AG08395 (cell line): ENCODE measurements around the gene HECTD4.

ENCODE experiments used
- DNase-seq: peaks from one replicate; pipeline ENCODE4 v3.0.0; 2012; ENCODE audit warnings: mixed read lengths, low spot score

HECTD4 gene

DNA sequence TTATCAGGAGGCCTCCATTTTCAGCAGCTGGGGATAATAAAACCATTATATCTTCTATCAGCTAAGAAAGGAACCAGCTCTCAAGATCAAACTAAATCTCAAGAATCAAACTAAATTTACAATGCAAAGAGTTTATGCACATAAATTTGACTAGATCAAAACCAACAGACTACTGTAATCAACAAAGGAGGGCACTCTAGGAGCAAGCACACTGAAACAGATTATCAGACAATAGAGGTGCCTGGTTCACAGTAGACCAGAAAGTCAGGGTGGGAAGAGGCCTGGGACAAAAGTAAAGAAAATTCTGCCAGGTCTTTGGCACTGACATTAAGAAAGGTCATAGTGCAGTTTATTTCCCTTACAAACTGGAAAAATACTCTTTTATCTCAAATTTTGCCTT, 61.0 kb downstream of the HECTD4 start:
- DNase-seq, result no peak

- DNase-seq, result no peak
Observed at GRCh38 chr12:112319395-112319794, 62.8 kb downstream of the HECTD4 start.

- DNase-seq, result no peak
Observed at GRCh38 chr12:112317481-112317880, 64.8 kb downstream of the HECTD4 start.

DNA sequence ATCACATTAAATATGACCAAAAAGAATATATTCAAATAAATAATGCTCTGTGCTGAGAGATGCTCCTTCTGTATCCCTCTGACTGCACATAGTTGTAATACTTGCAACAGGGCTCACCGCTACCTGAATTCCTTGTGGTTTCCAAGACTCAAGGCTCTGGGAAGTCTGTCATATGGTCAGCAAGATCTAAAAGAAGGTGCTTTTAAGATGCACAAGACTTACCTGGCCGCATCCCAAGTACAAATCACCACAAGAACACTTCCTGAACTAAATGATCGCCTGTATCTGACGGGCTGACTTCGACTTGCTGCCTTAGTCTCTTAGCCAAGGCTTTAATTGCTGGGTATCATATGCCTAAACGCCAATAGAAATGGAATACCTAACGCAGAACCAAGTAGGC, 67.2 kb downstream of the HECTD4 start:
- DNase-seq, result no peak

GRCh38 chr12:112309797-112310196, 72.4 kb downstream of the HECTD4 start:
- no peak for DNase-seq

DNA sequence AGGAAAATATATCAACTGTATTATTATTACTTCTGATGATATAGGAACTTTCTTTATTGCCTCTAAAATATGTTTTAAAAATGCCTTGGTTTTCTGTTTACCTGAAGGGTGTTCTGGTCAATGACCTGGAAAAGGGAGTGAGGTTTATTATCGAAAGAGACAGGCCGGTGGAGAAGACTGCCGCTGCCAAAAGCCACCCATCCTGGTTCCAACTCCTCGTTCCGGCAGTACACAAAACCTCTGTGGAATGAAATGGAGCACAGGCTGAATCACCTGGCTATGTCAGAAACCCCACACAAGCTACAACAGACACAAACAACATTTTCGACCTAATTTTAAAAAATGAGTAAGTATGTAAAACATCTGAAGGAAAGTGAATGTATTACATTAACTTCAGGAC, 73.6 kb downstream of the HECTD4 start:
- no peak for DNase-seq

DNA sequence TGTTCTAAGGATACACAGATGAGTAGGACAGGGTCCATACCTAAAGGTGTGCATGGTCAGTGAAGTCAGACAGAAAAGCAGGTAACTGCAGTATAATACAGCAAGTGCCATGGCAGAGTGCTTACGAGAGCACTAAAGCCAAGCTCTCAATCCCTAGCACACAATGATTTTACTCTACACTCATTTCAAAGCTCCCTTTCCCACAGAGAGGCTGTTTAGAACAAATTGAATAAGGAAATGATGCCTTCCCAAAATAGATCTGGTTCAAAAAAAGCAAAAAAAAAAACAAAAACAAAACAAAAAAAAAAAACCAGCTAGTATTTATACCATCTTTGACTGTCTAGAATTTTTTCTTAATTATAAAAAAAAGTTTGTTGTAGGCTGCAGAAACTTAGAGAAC, 74.1 kb downstream of the HECTD4 start:
- no peak for DNase-seq

DNA sequence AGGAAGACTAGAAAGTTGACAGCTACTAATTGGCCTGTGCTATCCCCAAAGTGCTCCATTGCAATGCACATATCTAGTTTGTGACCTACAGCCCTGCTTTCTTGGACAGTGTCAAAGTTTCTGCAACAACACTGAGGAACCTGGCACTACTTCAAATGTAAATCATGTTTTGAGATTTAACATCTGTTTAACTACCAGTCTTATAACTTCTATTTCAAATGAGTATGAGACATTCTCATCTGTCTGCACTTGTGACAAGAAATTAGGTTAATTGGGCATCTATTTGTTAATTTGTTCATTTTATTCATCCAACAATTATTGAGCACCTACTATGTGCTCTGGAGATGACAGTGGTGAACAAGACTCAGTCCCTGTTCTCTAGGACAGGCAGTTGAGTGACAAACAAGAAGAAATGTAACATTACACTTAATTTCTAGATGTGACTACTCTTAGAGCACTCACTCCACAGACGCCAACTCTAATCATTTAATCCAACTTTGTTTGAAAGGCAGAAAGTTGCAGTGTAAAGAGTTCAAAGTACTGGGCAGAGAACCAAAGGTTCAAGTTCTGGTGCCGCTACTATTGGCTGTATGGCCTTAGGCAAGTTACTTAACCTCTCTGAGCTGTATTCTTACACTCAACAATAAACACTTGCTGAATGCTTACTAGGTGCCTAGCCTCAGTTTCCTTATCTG, 74.8 kb downstream of the HECTD4 start:
- no peak for DNase-seq

DNA sequence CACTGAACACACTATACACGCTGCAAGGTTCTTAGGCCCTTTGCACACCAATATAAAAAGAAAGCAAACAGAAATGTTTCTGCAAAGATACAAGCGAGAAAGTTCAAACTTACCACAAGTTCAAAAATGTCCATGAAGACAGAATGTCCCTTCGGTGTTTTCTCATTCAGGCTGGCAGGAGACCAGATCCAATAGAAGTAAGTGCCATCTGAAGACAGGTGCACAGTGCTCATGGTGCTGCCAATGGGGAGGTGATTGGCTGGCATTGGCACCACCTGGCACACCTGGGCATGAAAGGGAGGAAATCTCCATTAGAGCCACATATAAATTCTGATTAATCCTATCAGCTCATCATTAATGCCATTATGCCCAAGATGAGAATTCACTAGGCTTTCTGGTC, 76.3 kb downstream of the HECTD4 start:
- no peak for DNase-seq

DNA sequence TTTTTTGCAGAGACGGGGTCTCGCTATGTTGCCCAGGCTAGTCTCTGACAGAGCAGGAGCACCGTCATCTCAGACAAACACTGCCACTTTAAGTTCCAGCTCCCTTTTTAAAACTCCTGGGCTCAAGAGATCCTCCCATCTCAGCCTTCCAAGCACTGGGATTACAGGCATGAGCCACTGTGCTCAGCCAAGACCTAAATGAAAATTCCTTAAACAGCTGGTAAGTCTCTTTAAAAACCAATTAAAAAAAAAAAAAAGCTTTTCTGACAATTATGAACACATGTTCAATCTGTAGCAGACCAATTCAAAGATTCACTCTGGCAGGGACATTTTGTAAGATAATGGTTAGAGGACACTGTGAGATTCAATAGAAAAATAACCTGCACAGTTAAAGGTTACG, 77.8 kb downstream of the HECTD4 start:
- DNase-seq, result no peak

- DNase-seq, result no peak
Observed at GRCh38 chr12:112303799-112304198, 78.4 kb downstream of the HECTD4 start.

- DNase-seq, result peak; percentile 46
Observed at GRCh38 chr12:112303004-112303403, 79.2 kb downstream of the HECTD4 start.

DNA sequence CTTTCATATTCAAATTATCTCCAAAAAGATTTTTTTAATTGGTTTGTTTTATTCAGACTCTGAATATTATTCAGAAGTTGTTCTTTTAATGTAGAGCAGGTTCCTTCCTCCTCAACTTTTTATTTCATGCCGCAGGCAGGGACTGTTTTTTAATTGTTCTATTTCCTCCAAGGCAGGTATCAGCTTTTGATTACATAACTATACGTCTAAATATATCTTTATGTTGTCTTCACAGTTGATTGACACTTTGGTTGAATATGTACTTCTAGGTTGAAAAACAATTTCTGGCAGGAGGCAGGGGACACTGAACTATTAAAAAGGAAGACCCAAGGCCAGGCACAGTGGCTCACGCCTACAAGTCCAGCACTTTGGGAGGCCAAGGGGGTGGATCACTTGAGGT, 82.5 kb downstream of the HECTD4 start:
- DNase-seq, result no peak

DNA sequence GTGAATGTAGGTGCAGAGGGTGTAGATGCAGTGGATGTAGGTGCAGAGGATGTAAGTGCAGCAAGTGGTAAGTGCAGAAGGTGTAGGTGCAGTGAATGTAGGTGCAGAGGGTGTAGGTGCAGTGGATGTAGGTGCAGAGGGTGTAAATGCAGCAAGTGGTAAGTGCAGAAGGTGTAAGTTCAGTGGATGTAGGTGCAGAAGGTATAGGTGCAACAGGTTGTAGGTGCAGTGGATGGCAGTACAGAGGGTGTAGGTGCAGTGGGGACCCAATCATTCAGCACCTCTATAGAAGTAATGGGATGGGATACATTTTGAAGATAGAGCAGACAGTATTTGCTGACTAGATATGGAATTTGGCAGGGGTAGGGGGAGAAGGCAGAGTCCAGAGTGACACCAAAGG, 85.0 kb downstream of the HECTD4 start:
- no peak for DNase-seq

- DNase-seq, result no peak
Observed at GRCh38 chr12:112296183-112296582, 86.0 kb downstream of the HECTD4 start.

GRCh38 chr12:112294793-112295192, 87.4 kb downstream of the HECTD4 start:
- DNase-seq, result no peak

DNA sequence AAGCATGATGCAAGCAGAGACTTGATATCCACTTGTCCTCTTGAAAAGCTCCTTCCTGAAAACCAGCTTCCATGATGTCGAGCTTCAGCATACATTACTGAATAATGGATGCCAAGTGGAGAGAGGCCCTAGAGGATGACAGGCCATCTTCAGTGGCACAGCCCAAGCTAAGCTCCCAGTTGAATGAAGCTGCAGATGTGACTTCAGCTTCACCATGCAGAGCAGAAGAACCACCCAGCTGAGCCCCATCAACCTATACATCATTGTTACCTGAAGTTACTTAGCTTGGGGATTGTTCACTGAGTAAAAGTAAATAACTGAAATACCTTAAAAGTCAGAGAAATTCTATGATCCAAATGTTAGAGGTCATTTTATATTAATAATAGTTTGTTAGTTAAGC, 93.6 kb downstream of the HECTD4 start:
- no peak for DNase-seq

- DNase-seq, result no peak
Observed at GRCh38 chr12:112285600-112286401, 96.4 kb downstream of the HECTD4 start.

DNA sequence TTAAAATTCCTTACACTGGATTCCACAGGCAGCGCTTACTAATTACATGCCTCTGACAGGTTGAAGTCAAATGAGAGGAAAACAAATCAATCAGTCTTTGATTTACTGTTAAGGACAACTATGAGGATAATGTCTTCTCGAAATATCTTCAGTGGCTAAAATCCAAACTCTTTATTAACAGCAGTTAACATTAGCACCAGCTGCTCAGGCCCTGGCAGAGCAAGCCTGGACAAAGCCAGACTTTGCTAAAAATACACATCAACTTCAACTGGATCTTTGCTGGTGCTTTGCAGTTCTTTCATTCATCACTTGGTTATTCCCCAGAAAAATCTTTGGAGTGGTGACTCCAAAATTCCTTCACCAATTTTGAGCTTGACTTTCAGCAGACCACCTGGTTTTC, 98.7 kb downstream of the HECTD4 start:
- DNase-seq, result no peak

DNA sequence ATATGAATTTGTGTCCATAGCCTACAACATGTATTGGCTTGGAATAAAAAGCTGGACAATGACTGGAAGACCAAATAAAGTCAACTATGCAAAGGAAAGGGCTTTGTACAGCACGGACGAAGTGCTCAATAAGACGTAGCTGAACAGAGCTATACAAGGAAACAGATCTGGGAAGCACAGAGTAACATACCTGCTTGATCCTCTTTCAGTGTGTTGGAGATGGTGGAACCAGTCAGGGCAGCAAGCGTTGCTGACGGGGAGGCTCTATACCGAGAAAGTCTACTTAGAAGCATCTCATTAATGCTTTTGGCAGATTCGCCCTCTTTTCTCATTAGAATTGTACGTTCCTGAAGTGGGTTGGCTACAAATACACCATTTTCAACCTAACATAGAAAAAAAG, 99.3 kb downstream of the HECTD4 start:
- DNase-seq, result no peak

GRCh38 chr12:112275836-112276235, 106.4 kb downstream of the HECTD4 start:
- DNase-seq, result no peak

GRCh38 chr12:112275207-112275606, 107.0 kb downstream of the HECTD4 start:
- no peak for DNase-seq

GRCh38 chr12:112270673-112271072, 111.6 kb downstream of the HECTD4 start:
- no peak for DNase-seq

DNA sequence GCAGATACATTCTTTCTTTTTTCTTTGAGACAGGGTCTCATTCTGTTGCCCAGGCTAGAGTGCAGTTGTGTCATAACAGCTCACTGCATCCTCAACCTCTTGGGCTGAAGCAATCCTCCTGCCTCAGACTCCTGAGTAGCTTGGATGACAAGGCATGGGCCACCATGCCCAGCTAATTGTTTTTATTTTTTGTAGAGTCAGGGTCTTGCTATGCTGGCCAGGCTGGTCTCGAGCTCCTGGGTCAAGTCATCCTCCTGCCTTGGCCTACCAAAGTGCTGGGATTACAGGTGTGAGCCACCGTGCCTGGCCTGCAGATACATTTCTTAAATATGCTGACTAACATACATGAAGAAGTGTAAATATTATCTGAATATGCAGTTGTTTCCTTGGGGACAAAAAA, 115.8 kb downstream of the HECTD4 start:
- DNase-seq, result no peak
